ENCODE data around the gene UVSSA.

DNA sequence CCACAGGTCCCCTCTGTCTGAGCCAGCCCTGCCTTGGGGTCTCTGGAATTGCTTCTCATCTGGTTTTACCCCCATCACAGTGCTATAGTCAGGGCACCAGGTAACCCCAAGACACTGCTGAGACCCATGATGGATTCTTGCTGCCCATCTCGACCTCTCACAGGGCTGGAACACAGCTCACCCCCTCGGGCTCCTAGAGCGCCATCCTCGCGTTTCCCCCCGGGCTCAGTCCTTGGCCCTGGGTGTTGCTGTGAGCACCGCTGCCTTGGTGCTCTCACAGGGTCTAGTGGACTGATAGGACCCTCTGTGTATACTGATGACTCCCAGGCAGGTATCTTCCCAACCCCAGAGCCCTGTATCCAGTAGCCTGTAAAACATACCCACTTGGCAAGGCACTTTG lies 48.5 kb upstream of the UVSSA start:
- TF ChIP-seq, protein P1, sequence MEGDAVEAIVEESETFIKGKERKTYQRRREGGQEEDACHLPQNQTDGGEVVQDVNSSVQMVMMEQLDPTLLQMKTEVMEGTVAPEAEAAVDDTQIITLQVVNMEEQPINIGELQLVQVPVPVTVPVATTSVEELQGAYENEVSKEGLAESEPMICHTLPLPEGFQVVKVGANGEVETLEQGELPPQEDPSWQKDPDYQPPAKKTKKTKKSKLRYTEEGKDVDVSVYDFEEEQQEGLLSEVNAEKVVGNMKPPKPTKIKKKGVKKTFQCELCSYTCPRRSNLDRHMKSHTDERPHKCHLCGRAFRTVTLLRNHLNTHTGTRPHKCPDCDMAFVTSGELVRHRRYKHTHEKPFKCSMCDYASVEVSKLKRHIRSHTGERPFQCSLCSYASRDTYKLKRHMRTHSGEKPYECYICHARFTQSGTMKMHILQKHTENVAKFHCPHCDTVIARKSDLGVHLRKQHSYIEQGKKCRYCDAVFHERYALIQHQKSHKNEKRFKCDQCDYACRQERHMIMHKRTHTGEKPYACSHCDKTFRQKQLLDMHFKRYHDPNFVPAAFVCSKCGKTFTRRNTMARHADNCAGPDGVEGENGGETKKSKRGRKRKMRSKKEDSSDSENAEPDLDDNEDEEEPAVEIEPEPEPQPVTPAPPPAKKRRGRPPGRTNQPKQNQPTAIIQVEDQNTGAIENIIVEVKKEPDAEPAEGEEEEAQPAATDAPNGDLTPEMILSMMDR (IDR thresholded peaks at IDR 0.05; ENCODE audit: low read depth, low read length) = no peak
- TF ChIP-seq POLR2A (IDR thresholded peaks at IDR 0.05; ENCODE audit: extremely low read depth, insufficient read length) (no peak), MYC (IDR thresholded peaks at IDR 0.05; ENCODE audit: low read depth, low read length) (no peak)

All from NB4 (cell line).